Upper lobe of right lung (tissue), 1 donor: ENCODE measurements around the gene RIT2. TPM values are rescaled to one million over a fixed set of nuclear protein-coding genes. Genes with fewer than 3 reads are reported as not detected.

Source experiments
- ATAC-seq: fragments of 200-7000 bp; cut with Tn5 transposase; one replicate; pipeline ENCODE4 v1.9.1; 2020; ENCODE audit warnings: mild to moderate bottlenecking, moderate library complexity
- DNase-seq: peaks from one replicate; pipeline ENCODE4 v3.0.0-alpha.2; 2020
- H3K27ac ChIP-seq: fragments of 200-600 bp; one replicate; pipeline ENCODE4 v1.8.0; 2022
- H3K27me3 ChIP-seq: fragments of 200-600 bp; one replicate; pipeline ENCODE4 v1.8.0; 2022; ENCODE audit warnings: mild to moderate bottlenecking
- H3K36me3 ChIP-seq: fragments of 200-600 bp; one replicate; pipeline ENCODE4 v1.8.0; 2022
- H3K4me1 ChIP-seq: fragments of 200-600 bp; one replicate; pipeline ENCODE4 v1.8.0; 2022
- H3K4me3 ChIP-seq: fragments of 200-600 bp; one replicate; pipeline ENCODE4 v1.8.0; 2022; ENCODE audit warnings: mild to moderate bottlenecking
- H3K9me3 ChIP-seq: fragments of 200-600 bp; one replicate; pipeline ENCODE4 v1.8.0; 2022
- CTCF ChIP-seq: fragments of 200-600 bp; IDR thresholded peaks from one replicate; pipeline ENCODE4 v1.8.0; 2022; ENCODE audit warnings: antibody characterized with exemption
- intact Hi-C: fragments of 100-400 bp; cut with DNase I; formaldehyde crosslinking; loops from one replicate; pipeline ENCODE4 v1.11.0; 2022
- total RNA-seq: library from RNA; stranded (reverse); fragmentation: NEBNext Ultra II Directional; extraction: Animal tissue kit (Norgen Biotek cat#: 25700); gene quantifications from one replicate; pipeline ENCODE4 v1.2.1, GENCODE V29; 2021
- donor health status: DM: no; HTN: yes; CAD: no; lungs with severe emphysema.

RIT2 gene
- total RNA-seq, 1 donor from 2014 or later: not detected

- Histone ChIP-seq H3K27ac (no peak overlapping the region), H3K27me3 (no peaks in the 10 kb centered on the region), H3K36me3 (no peaks in the 10 kb centered on the region), H3K4me1 (peaks cover 3% of the 10 kb centered on the region), H3K9me3 (no peaks in the 10 kb centered on the region), H3K4me3 (no peak overlapping the region)
- no peak for TF ChIP-seq CTCF
- DNase-seq (no peak), ATAC-seq (no peak)
- intact Hi-C loops: no loop called here
These were observed 223.3 kb downstream of the RIT2 start for GRCh38 chr18:42892181-42892580.

- Histone ChIP-seq H3K27me3 (no peaks in the 10 kb centered on the region), H3K9me3 (no peaks in the 10 kb centered on the region), H3K36me3 (no peaks in the 10 kb centered on the region), H3K4me1 (peaks cover 3% of the 10 kb centered on the region), H3K27ac (no peak overlapping the region), H3K4me3 (no peak overlapping the region)
- intact Hi-C loops: no loop called here
- no peak for ATAC-seq
- TF ChIP-seq CTCF: no peak
- DNase-seq: no peak
These were observed 223.8 kb downstream of the RIT2 start for GRCh38 chr18:42891705-42892104.

GRCh38 chr18:42883169-42883568 lies 232.3 kb downstream of the RIT2 start:
- DNase-seq (no peak), ATAC-seq (no peak)
- no peak for TF ChIP-seq CTCF
- intact Hi-C loops: no loop called here
- no peaks in the 10 kb centered on the region for H3K4me1 ChIP-seq
- H3K9me3 ChIP-seq: no peaks in the 10 kb centered on the region
- H3K27ac ChIP-seq: no peak overlapping the region
- no peaks in the 10 kb centered on the region for H3K36me3 ChIP-seq
- H3K27me3 ChIP-seq: no peaks in the 10 kb centered on the region
- H3K4me3 ChIP-seq: no peak overlapping the region

- no peak for TF ChIP-seq CTCF
- no peaks in the 10 kb centered on the region for H3K9me3 ChIP-seq
- H3K36me3 ChIP-seq: no peaks in the 10 kb centered on the region
- intact Hi-C loops: no loop called here
- H3K27me3 ChIP-seq: no peaks in the 10 kb centered on the region
- H3K27ac ChIP-seq: no peak overlapping the region
- DNase-seq: no peak
- no peak overlapping the region for H3K4me3 ChIP-seq
- ATAC-seq: no peak
- no peaks in the 10 kb centered on the region for H3K4me1 ChIP-seq
These were observed 233.4 kb downstream of the RIT2 start for GRCh38 chr18:42882122-42882521.

- H3K4me1 ChIP-seq: no peaks in the 10 kb centered on the region
- no peak overlapping the region for H3K27ac ChIP-seq
- no peak for ATAC-seq
- H3K36me3 ChIP-seq: no peaks in the 10 kb centered on the region
- DNase-seq: no peak
- intact Hi-C loops: no loop called here
- H3K27me3 ChIP-seq: no peaks in the 10 kb centered on the region
- no peaks in the 10 kb centered on the region for H3K9me3 ChIP-seq
- no peak for TF ChIP-seq CTCF
- H3K4me3 ChIP-seq: no peak overlapping the region
These were observed 242.6 kb downstream of the RIT2 start for GRCh38 chr18:42872838-42873237.

GRCh38 chr18:42864876-42865275 lies 250.6 kb downstream of the RIT2 start:
- Histone ChIP-seq H3K27ac (no peak overlapping the region), H3K4me3 (no peak overlapping the region), H3K9me3 (no peaks in the 10 kb centered on the region), H3K27me3 (no peaks in the 10 kb centered on the region), H3K4me1 (no peaks in the 10 kb centered on the region), H3K36me3 (no peaks in the 10 kb centered on the region)
- no peak for TF ChIP-seq CTCF
- ATAC-seq (no peak), DNase-seq (no peak)
- intact Hi-C loops: no loop called here
